Measurements from ENCODE around the gene RNASEH1.

The RNASEH1 gene, protein sequence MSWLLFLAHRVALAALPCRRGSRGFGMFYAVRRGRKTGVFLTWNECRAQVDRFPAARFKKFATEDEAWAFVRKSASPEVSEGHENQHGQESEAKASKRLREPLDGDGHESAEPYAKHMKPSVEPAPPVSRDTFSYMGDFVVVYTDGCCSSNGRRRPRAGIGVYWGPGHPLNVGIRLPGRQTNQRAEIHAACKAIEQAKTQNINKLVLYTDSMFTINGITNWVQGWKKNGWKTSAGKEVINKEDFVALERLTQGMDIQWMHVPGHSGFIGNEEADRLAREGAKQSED

DNA sequence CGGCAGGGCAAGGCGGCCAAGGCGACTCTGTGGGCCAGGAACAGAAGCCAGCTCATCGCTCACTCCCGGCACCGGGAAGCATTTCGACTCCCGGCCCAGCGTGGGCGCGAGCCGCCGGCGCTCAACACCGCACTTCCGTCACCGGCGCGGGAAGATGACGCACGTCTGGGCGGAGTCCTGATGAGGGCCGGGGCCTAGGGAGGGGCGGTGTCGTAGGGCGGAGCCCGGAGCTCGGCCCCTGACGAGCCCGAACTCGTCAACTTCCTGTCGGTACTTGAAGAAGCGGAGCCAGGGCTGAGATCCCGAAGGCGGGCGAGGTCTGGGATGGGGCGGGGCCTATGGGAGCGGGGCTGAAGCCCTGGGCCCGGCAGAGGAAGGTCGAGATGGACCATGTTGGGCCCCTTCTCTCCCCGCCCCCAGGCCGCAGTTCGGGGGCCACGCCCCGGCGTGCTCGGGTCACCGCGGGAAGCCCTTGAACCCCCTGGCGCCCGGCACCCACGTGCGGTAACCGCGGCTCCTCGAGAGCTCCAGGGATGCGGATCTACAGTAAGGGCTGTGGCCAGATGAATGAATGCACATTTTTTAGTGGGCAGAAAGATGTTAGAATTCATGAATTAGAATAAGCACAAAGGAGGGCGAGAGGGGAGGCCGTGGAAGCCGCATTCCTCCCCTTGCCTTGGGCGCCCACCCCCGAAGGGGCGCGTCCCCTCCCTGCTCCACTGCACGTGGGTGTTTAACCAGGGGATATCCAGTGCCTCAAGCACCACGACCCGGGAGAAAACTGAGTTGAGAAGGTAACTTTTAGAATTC lies at the start of gene RNASEH1:
TSS of gene RNASEH1 (minus strand) at position 129 of the 810 bp plus-strand sequence. CDS start at position 56, 73 bp downstream.
- peak; percentile 99 for DNase-seq

DNA sequence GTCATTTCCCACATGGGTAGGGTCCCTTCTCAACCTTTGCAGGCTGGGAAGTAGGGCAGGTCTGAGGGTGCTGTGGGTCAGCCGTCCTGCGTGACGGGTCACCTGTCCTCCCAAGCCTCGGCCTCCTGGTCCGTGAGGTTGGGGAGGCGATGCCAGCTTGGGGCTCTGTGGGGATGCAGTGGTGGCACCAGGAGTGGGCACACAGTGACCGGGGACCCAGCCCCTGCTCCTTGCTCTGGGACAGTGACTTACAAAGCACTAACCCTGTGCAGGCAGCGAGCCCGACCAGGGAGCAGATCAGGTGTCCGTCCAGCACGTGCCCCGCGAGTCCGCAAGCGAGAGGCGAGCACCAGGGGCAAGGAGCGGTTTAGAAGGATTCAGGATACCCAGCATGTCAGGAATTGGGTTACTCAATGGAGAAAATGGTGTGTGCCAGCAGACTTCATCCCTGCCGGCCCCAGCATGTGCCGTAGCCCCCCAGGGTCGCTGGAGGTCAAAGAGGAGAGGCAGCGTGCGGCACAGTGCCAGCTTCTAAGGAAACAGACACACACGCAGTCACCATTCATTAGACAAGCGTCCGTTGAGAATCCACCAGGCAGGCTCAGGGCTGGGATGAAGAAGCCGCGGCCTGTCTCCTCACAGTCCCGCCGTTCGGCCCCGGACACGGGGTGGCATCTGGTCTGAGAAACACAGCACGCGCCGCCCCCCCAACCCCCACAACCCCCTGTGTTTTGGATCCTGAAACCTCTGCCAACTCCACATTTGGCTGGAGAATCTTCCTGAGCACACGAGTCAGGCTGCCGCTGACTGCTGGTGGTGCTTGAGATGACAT lies 48.5 kb upstream of the RNASEH1 start:
- DNase-seq: no peak

DNA sequence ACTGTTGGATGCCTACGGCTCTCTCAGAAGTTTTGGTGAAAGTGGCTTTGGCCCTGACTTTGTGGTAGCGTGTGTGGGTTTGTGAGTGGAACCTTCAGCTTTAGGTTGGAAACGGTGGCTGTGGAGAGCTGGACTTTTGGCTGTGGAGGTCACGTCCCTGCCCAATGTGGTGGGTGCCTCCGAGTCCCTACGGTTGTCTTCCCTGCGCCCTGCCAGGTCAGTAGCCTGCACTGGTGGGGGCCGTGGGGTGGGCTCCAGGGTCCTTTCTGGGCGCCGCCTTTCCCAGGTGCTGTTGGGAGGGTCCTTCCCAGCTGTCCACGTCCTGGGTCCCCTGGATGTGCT lies 47.9 kb upstream of the RNASEH1 start:
- DNase-seq: no peak

DNA sequence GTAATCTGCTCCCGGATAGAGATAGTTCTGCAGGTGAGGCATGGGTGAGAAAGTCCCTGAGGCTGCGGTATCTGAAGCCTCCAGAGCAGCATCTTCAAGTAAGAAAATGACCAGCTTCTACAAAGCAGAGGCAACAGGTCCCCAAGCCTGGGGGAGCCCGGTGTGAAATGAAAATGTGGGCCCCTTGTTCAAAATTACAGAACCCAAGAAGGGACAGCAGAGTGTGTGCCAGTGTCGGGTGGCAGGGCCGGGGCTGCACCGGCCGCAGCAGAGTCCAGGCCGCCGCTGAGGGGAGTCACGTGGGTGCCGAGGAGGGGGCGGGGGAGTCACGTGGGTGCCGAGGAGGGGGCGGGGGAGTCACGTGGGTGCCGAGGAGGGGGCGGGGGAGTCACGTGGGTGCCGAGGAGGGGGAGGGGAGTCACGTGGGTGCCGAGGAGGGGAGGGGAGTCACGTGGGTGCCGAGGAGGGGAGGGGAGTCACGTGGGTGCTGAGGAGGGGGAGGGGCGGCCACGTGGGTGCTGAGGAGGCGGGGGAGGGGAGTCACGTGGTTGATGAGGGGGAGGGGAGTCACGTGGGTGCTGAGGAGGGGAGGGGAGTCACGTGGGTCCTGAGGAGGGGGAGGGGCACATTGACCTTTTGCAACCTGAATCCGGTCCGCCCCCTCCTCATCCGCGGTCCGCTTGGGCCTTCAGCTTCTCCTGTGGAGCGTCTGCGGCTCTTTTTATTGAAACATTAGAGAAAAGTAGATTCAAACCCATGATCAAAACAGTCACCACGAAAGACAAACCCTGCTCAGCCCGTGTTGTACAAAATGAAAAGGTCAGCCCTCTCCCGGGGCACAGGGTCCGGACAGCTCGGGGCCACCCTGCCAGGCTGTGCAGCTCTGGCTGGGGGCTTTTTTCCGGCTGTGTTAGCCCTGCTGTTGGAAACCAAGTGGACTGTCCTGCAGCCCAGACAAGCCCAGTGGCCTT lies 47.1 kb upstream of the RNASEH1 start:
- DNase-seq: no peak

DNA sequence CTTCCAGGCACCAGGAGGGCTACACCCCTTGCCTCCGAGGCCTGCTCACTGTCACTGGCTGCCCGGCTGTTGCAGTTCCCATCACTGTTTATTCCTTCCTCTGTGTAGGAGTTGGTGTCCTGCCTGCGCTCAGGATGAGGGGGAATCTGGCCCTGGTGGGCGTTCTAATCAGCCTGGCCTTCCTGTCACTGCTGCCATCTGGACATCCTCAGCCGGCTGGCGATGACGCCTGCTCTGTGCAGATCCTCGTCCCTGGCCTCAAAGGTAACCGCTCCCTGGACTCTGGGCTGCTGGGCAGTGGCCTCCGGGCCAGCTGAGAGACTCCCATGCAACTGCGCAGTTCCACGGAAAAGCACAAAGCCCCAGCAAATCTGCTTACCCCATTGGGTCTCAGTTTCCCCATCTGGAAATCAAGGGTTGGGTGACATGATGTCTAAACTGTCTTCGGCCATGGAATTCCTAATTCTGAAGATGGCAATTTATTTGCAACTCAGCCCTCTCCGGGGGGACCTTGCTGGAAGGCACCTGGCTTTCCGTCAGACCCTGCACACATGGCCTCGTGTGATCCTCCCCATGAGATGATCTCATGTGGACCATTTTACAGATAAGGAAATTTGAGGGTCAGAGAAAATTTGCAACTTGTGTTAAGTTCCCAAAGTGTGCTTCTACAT lies 46.2 kb upstream of the RNASEH1 start:
- no peak for DNase-seq

DNA sequence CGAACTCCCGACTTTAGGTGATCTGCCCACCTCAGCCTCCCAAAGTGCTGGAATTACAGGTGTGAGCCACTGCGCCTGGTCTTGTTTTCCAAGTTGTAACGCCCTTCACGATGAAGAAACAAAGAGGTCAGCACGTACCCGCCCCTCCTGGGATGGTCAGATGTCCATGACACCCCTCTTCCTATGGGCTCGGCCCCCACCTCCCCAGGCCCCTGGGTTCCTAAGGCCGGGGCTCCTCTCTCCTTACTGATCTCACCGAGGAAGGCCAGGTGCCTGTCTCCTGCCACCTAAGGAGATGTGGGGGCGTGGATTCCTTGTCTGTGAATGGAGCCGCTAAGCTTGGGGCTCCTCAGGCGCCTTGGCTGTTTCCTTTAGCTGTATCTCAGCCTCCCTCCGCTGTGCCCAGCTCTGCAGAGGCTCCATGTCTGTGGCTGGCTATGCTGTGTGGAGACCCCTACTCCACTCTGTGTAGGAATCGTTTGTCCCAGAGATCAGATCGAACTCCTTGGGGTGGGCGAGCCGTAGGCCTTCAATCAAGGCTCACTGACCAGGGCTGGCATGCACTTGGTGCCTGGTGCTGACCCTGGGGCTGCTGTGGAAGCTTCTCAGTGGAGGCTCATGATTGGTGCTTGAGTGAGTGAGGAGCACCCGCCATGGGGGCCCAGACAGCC lies 45.5 kb upstream of the RNASEH1 start:
- DNase-seq: no peak

DNA sequence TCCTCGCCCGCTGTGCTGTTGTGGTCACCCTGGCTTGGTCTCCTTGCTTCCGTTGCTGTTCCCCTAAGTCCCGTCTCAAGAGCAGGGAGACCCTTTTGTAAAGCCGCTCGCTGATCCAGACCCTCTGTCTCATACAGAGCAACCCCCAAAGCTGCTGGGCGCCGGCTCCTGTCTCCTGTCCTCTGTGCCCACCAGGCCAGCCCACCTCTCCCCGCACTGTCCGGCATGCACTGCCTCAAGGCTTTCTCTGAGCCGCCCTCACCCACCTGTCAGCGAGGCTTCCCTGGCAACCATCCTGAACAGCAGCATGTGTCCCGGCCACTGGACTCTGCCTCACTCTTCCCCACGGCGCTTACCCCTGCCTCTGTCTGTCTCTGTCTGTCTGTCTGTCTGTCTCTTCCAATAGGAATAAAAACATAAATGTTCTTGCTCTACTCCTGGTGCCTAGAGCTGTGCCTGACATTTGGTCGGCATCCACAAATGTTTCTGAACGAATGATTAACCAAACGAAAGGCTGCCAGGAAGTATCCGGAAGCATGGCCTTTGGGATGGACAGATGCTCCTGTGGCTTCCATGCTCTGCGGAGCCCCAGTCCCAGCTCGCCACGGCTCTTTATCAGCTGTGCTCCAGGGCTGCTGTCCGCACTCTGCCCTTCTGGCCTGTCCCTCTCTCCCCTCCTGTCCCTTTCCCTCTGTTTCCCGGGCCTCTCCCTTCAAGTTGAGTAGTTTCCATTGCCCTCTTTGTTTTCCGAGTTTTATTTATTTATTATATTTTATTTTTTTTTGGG lies 44.6 kb upstream of the RNASEH1 start:
- DNase-seq: no peak

DNA sequence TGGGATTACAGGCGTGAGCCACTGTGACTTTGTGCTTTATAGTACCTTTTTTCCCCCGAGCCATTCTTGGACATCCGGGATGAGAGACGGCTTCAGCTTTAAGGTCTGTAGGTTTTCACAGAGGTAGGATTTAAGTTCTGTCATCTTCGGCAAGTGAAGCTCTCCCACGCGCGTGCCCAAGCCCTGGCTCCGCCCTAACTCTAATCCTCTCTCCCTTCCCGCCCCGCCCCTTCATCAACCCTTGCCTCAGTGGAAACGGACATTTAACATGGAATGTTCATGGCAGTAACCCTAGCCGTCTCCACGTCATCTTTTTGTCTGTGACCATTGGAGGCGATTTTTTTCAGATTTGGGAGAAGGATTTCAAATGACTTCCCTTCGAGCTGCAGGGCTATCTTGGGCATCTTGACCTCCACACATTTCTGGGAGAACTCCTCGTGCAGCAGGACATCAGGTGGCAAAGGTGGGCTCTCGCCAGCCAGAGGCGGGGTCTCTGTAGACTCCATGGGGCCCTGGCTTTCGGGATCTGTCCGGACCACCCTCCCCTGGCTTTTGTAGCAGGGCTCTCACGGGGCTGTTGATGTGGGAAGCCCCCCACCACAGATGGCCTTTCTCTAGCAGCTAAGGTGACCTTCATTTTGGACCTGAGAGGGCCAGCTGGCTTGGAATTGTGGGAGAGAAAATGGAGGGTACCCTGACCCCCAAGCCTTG lies 43.6 kb upstream of the RNASEH1 start:
- DNase-seq: no peak

DNA sequence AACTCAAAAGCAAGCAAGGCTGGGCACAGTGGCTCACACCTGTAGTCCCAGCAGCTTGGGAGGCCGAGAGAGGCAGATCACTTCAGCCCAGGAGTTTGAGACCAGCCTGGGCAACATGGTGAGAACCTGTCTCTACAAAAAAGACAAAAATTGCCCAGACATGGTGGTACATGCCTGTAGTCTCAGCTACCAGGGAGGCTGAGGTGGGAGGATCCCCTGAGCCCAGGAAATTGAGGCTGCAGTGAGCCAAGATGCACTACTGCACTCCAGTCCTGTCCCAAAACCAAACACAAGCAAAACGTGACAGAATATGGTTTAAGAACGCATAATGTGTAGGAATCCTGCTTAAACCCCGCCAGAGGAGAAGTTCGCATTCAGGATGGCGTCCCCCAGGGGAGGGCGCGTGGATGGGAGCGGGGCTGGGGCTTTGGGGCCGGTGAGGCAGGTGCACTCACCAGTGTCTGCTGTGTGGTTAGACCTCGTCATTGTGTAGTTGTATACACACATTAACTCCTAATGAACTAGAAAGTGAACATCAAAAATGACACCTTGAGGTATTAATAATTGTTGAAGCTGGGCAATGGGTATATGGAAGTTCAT lies 42.2 kb upstream of the RNASEH1 start:
- no peak for DNase-seq

DNA sequence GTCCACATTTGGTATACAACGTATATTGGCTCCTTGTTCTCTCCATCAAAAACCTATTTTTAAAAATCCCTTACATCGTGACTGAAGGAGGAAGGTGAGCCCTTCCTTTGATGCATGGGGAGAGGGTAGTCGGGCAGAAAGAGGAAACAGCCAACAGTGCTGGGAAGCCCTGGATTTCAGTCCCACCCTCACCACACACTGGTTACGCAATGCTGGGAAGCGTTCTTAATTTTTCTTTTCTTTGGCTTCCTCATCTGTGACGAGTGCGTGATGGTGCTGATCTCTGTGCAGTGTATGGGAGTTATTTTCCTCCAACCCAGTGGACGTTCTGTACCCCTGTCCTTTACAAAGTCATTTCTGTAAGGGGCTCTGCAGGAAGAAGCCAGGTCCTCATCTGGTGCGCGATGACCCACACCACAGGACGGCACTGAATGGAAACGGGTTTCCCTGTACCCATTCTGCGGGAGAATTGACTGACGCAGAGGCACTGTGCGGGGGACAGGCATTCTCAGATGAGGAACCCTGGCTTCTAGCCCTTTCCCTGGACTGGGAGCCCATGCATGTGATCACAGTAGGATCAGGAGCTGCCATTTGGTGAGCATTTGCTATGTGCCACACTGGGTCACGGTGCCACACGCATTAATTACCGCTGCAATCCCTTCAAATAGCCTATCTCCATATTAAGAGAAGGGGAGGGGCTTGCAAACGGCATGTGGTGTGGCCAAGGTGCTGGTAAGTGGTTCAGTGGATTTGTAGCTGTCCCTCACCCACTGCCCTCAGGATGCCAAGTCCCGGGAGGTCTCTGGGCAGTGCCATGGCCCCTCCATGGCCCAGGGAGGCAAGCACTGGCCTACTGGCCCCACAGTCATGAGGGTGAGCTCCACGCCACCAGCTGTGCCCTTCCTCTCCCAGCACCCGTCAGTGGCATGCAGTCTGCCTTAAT lies 41.0 kb upstream of the RNASEH1 start:
- peak; percentile 69 for DNase-seq

DNA sequence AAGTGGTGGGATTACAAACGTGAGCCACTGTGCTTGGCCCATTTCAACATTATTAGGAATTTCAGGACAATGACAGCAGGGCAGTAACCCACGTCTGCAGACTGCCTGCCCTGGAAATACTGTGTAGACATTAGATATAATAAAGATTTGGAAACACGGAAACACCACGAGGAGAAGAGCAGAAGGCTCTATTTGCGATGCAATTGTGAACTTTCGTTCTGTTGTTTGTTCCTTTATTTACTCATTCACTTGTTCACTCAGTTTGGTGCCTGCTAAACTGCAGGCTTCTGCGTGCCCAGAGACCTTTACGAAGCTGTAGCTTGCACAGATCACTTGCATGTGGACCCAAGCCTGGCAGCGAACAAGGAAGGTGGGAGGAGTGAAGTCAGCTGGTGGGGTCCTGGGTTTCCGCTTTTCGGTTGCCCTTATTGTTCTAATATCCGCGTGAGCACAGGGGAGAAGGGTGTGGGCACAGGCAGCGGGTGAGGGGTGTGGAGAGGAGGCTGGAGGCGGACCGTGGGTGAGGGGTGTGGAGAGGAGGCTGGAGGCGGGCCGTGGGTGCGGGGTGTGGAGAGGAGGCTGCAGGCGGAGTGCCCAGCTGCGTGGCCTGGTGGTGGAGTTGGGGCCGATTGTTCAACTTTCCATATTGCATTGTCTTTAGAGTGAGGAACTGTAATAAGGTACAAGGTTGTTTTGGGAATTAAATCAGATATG lies 40.2 kb upstream of the RNASEH1 start:
- no peak for DNase-seq

DNA sequence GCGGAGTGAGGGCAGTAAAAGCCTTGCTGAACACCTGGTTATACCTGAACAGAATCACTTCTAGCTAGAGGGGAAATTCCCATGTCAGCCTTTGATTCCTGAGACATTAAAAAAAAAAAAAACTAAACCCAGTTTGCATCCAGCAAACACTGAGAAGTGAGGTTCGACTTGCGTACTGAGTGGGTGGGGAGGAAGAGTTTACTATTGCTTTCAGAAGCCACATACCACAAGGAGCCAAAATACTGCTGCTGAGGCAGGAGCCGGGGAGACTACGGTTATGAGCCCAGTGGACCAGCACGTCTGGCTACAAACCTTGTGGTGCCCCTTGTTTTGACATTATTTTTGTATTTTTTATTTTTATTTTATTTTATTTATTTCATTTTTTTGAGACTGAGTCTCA lies 39.4 kb upstream of the RNASEH1 start:
- DNase-seq: no peak

DNA sequence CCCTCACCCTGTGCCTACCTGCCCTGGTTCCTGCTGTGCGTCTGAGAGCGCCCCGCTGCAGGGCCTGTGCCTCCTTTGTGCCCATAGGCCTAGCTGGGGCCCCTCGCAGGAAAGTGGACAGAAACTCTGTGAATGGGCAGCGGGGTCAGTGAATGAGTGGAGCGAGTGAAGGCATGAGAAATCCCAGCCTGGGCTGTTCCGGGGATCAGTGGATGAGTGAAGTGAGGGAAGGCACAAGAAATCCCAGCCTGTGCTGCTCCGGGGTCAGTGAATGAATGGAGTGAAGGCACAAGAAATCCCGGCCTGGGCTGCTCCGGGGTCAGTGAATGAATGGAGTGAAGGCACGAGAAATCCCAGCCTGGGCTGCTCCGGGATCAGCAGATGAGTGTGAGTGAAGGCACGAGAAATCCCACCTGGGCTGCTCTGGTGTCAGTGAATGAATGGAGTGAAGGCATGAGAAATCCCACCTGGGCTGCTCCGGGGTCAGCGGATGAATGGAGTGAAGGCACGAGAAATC lies 38.8 kb upstream of the RNASEH1 start:
- DNase-seq: no peak

DNA sequence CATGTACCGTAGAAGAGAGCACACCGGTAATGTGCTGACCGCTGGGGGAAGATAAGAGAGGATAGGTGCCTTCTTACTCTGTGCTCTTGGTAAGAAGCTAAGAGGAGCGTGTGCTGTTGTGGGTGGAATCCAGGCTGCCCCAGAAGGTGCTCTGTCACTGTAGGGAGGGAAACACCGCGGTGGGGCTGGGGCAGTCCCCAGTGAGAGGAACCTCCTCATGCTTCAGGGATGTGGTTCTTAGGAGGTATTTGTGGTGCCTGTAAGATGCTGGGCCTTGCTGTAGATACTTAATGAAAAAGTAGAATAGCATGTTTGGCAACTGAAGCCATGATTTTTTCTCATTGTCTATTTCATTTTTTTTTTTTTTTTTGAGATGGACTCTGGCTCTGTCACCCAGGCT lies 37.9 kb upstream of the RNASEH1 start:
- DNase-seq: no peak

DNA sequence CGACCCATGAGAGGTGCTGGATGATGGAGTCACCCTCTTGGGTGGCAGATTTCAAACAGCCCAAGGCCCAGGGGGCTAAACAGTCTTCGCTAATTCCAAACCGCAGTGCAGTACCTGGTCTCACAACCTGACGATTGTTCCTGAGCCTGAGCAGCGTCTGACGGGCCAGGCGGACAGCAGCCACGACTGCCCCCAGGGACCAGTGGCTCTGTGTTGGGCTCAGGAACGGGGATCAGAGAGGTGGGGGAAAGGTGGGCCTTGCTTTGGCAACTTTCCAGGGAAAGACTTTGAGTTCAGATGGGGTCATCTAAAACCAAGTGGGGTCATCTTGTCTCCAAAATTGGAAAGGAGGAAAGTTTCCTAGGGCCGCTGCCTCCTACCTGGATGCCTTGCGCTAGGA lies 37.3 kb upstream of the RNASEH1 start:
- DNase-seq: no peak

DNA sequence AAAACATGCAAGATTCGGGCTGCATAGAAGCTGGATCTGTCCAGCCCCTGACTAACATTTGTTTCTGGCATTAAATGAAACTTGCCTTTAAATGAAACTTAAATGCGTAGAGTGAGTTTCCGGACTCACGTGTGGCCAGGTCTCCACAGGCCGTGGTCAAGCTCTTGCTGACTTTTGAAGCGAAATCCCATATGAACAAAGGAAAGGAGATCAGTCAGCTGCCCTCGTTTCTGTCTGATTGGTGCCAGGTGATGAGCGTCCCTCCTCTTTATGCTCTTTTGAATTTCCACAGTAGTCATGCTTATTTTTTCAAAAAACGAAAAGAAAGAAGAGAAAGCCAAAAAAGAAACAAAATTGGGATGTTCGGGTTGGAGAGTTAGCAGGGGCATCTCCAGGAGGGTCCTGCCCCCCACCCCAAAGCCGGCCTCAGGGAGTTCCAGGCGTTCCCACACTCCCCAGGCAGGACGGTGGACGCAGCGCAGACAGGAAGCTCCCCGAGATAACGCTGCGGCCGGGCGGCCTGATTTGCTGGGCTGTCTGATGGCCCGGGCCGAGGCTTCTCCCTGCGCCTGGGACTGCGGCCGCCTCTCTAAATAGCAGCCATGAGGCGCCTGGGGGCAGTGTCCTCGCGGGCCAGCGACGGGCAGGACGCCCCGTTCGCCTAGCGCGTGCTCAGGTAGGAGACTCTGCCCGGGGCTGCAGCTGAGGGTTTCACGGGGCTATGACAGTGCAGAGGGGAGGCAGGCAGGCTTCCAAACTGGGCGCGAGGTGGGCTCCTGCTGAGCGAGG lies 36.6 kb upstream of the RNASEH1 start, which contains the start of gene COLEC11:
TSS of gene COLEC11 (plus strand) at position 620 of the 789 bp plus-strand sequence. CDS start 9,229 bp downstream, outside the sequence.
- DNase-seq: no peak

Measured in suppressor macrophage treated with lipopolysaccharide for 4 hours (primary cell).